ENCODE data around the gene DUOXA1.

The DUOXA1 gene

DNA sequence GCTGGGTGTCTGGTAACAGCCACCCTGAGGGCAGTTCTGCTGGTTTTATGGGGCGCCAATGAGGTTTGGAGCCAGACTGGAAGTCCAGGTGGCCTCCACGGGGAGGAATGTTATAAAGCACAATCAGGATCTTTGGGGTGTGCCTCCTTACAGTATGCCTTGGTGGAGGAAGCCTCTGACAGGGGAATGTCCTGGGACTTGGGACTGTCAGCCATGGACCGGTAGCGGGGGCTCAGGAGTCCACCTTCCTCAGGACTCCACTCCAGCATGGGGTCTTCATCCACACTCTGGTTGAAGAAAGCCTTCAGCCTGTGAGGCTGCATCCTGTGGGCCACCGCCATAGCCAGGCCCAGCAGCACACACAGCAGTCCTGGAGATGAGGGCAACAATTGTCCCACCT lies 10.7 kb downstream of the DUOXA1 start:
- H3K9ac ChIP-seq (ENCODE audit: low read length) = no peak overlapping the region
- H2BK5ac ChIP-seq (ENCODE audit: low read depth, low read length, poor library complexity, severe bottlenecking) = no peak overlapping the region
- no peak overlapping the region for H3K4me3 ChIP-seq (ENCODE audit: insufficient read depth in 1 of 2, low read depth in 1 of 2, low read length in 2 of 2)
- H3K36me3 ChIP-seq (ENCODE audit: control insufficient read depth in 1 of 2, insufficient read depth in 2 of 2, low read depth in 1 of 2, low read length in 2 of 2) = no peaks in the 10 kb centered on the region
- no peak overlapping the region for H2BK15ac ChIP-seq (ENCODE audit: low read depth, poor library complexity, severe bottlenecking)
- no peak overlapping the region for H3K27ac ChIP-seq (ENCODE audit: low read length, poor library complexity, severe bottlenecking)
- no peak overlapping the region for H3K18ac ChIP-seq (ENCODE audit: low read depth in 1 of 2, low read length in 2 of 2)
- H3K9me3 ChIP-seq (ENCODE audit: control insufficient read depth, low read length) = no peaks in the 10 kb centered on the region
- H3K23ac ChIP-seq (ENCODE audit: low read length in 2 of 2) = no peak overlapping the region
- 82% methylated on average over 5 of the region's 5 CpGs for WGBS
- no peak overlapping the region for H3K14ac ChIP-seq (ENCODE audit: low read length in 2 of 2)
- peaks cover 48 to 67% of the 10 kb centered on the region in 2 experiments for H3K27me3 ChIP-seq (ENCODE audit: control insufficient read depth in 1 of 2, insufficient read depth in 1 of 2, low read length in 2 of 2)
- no peak overlapping the region for H2AFZ ChIP-seq (ENCODE audit: low read depth, low read length)
- peaks cover 21% of the 10 kb centered on the region for H3K4me1 ChIP-seq (ENCODE audit: control insufficient read depth, insufficient read depth, low read depth, low read length)
- no peak overlapping the region for H2AK5ac ChIP-seq (ENCODE audit: low read length, severe bottlenecking)
- H4K8ac ChIP-seq (ENCODE audit: low read length) = no peak overlapping the region
- no peak overlapping the region for H3K4me2 ChIP-seq (ENCODE audit: low read length, poor library complexity, severe bottlenecking)
- no peak for DNase-seq
- H3K79me1 ChIP-seq (replicated peaks; ENCODE audit: low read length, poor library complexity, severe bottlenecking) = no peaks in the 10 kb centered on the region
- no peak overlapping the region for H3K4ac ChIP-seq (ENCODE audit: low read depth in 1 of 2, low read length in 2 of 2)
- H4K91ac ChIP-seq (ENCODE audit: low read length) = no peak overlapping the region
- H2BK12ac ChIP-seq (ENCODE audit: low read length in 2 of 2) = no peak overlapping the region
- H2BK120ac ChIP-seq (ENCODE audit: low read depth, low read length) = no peak overlapping the region

DNA sequence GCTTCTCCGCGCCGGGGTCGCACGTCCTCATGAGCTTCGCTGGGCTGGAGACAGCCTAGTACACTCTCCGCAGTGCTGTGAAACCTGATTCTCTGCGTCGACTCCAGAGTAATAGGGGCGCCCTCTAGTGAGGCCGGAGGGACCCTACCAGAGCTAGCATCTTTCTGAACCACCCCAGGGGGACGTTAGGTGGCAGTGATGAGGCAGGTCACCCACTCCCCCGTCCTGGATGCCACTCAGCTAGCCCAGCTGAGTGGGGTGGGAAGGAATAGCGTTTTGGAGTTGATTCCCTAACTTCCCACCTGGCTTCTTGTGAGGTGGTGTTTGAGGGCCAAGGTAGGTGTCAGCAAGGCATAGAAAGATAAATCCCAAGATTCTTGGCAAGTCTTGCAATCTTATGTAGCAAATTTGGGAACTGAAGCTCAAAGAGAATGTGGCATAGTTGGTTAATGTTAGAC lies 11.5 kb downstream of the DUOXA1 start:
- H2AK5ac ChIP-seq (ENCODE audit: low read length, severe bottlenecking) = no peak overlapping the region
- H3K23ac ChIP-seq (ENCODE audit: low read length in 2 of 2) = no peak overlapping the region
- H3K27ac ChIP-seq (ENCODE audit: low read length, poor library complexity, severe bottlenecking) = no peak overlapping the region
- no peak overlapping the region for H2BK12ac ChIP-seq (ENCODE audit: low read length in 2 of 2)
- H4K91ac ChIP-seq (ENCODE audit: low read length) = no peak overlapping the region
- H2BK120ac ChIP-seq (ENCODE audit: low read depth, low read length) = no peak overlapping the region
- no peaks in the 10 kb centered on the region for H3K36me3 ChIP-seq (ENCODE audit: control insufficient read depth in 1 of 2, insufficient read depth in 2 of 2, low read depth in 1 of 2, low read length in 2 of 2)
- H3K14ac ChIP-seq (ENCODE audit: low read length in 2 of 2) = no peak overlapping the region
- H2BK15ac ChIP-seq (ENCODE audit: low read depth, poor library complexity, severe bottlenecking) = no peak overlapping the region
- no peak overlapping the region for H3K4me2 ChIP-seq (ENCODE audit: low read length, poor library complexity, severe bottlenecking)
- H3K4ac ChIP-seq (ENCODE audit: low read depth in 1 of 2, low read length in 2 of 2) = no peak overlapping the region
- no peaks in the 10 kb centered on the region for H3K79me1 ChIP-seq (replicated peaks; ENCODE audit: low read length, poor library complexity, severe bottlenecking)
- peaks cover 56 to 67% of the 10 kb centered on the region in 2 experiments for H3K27me3 ChIP-seq (ENCODE audit: control insufficient read depth in 1 of 2, insufficient read depth in 1 of 2, low read length in 2 of 2)
- no peak overlapping the region for H2BK5ac ChIP-seq (ENCODE audit: low read depth, low read length, poor library complexity, severe bottlenecking)
- no peak overlapping the region for H2AFZ ChIP-seq (ENCODE audit: low read depth, low read length)
- H3K9me3 ChIP-seq (ENCODE audit: control insufficient read depth, low read length) = no peaks in the 10 kb centered on the region
- no peak overlapping the region for H4K8ac ChIP-seq (ENCODE audit: low read length)
- no peak overlapping the region for H3K18ac ChIP-seq (ENCODE audit: low read depth in 1 of 2, low read length in 2 of 2)
- peak overlapping the region in 1 of 2 experiments; percentile 52 for H3K4me3 ChIP-seq (ENCODE audit: insufficient read depth in 1 of 2, low read depth in 1 of 2, low read length in 2 of 2)
- WGBS = 1% methylated on average over 14 of the region's 14 CpGs
- peaks cover 22% of the 10 kb centered on the region for H3K4me1 ChIP-seq (ENCODE audit: control insufficient read depth, insufficient read depth, low read depth, low read length)
- DNase-seq = peak; percentile 90
- H3K9ac ChIP-seq (ENCODE audit: low read length) = peak overlapping the region; percentile 30

DNA sequence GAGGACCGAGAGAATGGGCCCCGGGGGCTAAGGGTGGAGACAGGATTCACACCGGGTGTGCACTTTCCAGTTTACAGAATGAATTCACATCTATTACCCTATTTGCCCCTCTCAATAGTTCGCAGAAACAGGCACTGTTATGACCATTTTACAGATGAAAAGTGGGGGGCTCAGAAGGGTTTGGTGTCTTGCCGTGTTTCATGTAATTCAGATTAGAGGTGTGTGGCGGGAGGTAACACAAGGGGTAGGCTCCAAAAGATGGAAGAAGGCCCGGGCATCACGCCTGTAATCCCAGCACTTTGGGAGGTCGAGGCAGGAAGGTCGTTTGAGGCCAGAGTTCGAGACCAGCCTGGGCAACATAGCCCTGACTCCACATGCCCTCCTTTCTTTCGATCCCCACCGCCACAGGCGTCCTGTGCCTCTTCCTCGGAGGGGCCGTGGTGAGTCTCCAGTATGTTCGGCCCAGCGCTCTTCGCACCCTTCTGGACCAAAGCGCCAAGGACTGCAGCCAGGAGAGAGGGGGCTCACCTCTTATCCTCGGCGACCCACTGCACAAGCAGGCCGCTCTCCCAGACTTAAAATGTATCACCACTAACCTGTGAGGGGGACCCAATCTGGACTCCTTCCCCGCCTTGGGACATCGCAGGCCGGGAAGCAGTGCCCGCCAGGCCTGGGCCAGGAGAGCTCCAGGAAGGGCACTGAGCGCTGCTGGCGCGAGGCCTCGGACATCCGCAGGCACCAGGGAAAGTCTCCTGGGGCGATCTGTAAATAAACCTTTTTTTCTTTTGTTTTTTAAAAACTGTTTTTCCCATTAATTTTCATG lies 12.2 kb downstream of the DUOXA1 start:
- Histone ChIP-seq H3K9ac (ENCODE audit: low read length) (peak overlapping the region; percentile 30), H2BK12ac (ENCODE audit: low read length in 2 of 2) (no peak overlapping the region), H2BK120ac (ENCODE audit: low read depth, low read length) (no peak overlapping the region), H3K36me3 (ENCODE audit: control insufficient read depth in 1 of 2, insufficient read depth in 2 of 2, low read depth in 1 of 2, low read length in 2 of 2) (no peaks in the 10 kb centered on the region), H3K4me3 (ENCODE audit: insufficient read depth in 1 of 2, low read depth in 1 of 2, low read length in 2 of 2) (peak overlapping the region in 1 of 2 experiments; percentile 52), H4K91ac (ENCODE audit: low read length) (no peak overlapping the region), H3K4me1 (ENCODE audit: control insufficient read depth, insufficient read depth, low read depth, low read length) (peaks cover 28% of the 10 kb centered on the region), H4K8ac (ENCODE audit: low read length) (no peak overlapping the region), H2BK5ac (ENCODE audit: low read depth, low read length, poor library complexity, severe bottlenecking) (no peak overlapping the region), H3K79me1 (replicated peaks; ENCODE audit: low read length, poor library complexity, severe bottlenecking) (no peaks in the 10 kb centered on the region), H3K27me3 (ENCODE audit: control insufficient read depth in 1 of 2, insufficient read depth in 1 of 2, low read length in 2 of 2) (peaks cover 63 to 68% of the 10 kb centered on the region in 2 experiments), H3K14ac (ENCODE audit: low read length in 2 of 2) (no peak overlapping the region), H3K9me3 (ENCODE audit: control insufficient read depth, low read length) (no peaks in the 10 kb centered on the region), H2BK15ac (ENCODE audit: low read depth, poor library complexity, severe bottlenecking) (no peak overlapping the region), H3K23ac (ENCODE audit: low read length in 2 of 2) (no peak overlapping the region), H3K18ac (ENCODE audit: low read depth in 1 of 2, low read length in 2 of 2) (no peak overlapping the region), H3K4me2 (ENCODE audit: low read length, poor library complexity, severe bottlenecking) (no peak overlapping the region), H2AK5ac (ENCODE audit: low read length, severe bottlenecking) (no peak overlapping the region), H3K4ac (ENCODE audit: low read depth in 1 of 2, low read length in 2 of 2) (no peak overlapping the region), H3K27ac (ENCODE audit: low read length, poor library complexity, severe bottlenecking) (no peak overlapping the region), H2AFZ (ENCODE audit: low read depth, low read length) (no peak overlapping the region)
- no peak for DNase-seq
- 30% methylated on average over 30 of the region's 33 CpGs for WGBS

DNA sequence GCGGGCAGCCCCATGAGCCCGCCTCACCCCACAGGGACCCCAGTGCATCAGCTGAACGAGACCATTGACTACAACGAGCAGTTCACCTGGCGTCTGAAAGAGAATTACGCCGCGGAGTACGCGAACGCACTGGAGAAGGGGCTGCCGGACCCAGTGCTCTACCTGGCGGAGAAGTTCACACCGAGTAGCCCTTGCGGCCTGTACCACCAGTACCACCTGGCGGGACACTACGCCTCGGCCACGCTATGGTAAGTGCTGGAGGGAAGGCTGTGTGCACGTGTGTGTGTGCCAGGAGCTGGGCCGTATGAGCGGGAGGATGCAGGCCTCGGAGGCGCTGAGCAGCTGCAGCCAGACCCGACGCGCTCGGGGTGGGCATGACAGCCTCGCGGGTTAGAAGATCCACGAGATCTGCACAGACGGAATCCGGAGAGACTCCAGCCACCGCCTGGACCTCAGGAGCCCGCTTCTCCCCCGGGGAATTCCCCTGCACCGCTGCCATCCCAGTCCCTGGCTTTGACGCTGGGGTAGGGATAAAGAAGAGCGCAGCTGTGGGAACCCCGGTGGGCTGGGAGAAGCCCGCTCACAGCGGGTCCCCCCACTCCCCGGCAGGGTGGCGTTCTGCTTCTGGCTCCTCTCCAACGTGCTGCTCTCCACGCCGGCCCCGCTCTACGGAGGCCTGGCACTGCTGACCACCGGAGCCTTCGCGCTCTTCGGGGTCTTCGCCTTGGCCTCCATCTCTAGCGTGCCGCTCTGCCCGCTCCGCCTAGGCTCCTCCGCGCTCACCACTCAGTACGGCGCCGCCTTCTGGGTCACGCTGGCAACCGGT lies 13.0 kb downstream of the DUOXA1 start:
- no peak overlapping the region for H3K9ac ChIP-seq (ENCODE audit: low read length)
- no peaks in the 10 kb centered on the region for H3K79me1 ChIP-seq (replicated peaks; ENCODE audit: low read length, poor library complexity, severe bottlenecking)
- no peak overlapping the region for H2BK15ac ChIP-seq (ENCODE audit: low read depth, poor library complexity, severe bottlenecking)
- H2BK12ac ChIP-seq (ENCODE audit: low read length in 2 of 2) = no peak overlapping the region
- no peak overlapping the region for H4K91ac ChIP-seq (ENCODE audit: low read length)
- H3K4ac ChIP-seq (ENCODE audit: low read depth in 1 of 2, low read length in 2 of 2) = no peak overlapping the region
- H3K27me3 ChIP-seq (ENCODE audit: control insufficient read depth in 1 of 2, insufficient read depth in 1 of 2, low read length in 2 of 2) = peaks cover 71 to 76% of the 10 kb centered on the region in 2 experiments
- H3K27ac ChIP-seq (ENCODE audit: low read length, poor library complexity, severe bottlenecking) = no peak overlapping the region
- H2BK5ac ChIP-seq (ENCODE audit: low read depth, low read length, poor library complexity, severe bottlenecking) = no peak overlapping the region
- WGBS = 10% methylated on average over 62 of the region's 65 CpGs
- peak; percentile 18 for DNase-seq
- no peak overlapping the region for H3K23ac ChIP-seq (ENCODE audit: low read length in 2 of 2)
- no peaks in the 10 kb centered on the region for H3K9me3 ChIP-seq (ENCODE audit: control insufficient read depth, low read length)
- no peak overlapping the region for H2AK5ac ChIP-seq (ENCODE audit: low read length, severe bottlenecking)
- H3K4me2 ChIP-seq (ENCODE audit: low read length, poor library complexity, severe bottlenecking) = no peak overlapping the region
- no peak overlapping the region for H3K4me3 ChIP-seq (ENCODE audit: insufficient read depth in 1 of 2, low read depth in 1 of 2, low read length in 2 of 2)
- no peak overlapping the region for H3K18ac ChIP-seq (ENCODE audit: low read depth in 1 of 2, low read length in 2 of 2)
- no peak overlapping the region for H2BK120ac ChIP-seq (ENCODE audit: low read depth, low read length)
- peaks cover 28% of the 10 kb centered on the region for H3K4me1 ChIP-seq (ENCODE audit: control insufficient read depth, insufficient read depth, low read depth, low read length)
- no peak overlapping the region for H2AFZ ChIP-seq (ENCODE audit: low read depth, low read length)
- no peak overlapping the region for H3K14ac ChIP-seq (ENCODE audit: low read length in 2 of 2)
- no peak overlapping the region for H4K8ac ChIP-seq (ENCODE audit: low read length)
- H3K36me3 ChIP-seq (ENCODE audit: control insufficient read depth in 1 of 2, insufficient read depth in 2 of 2, low read depth in 1 of 2, low read length in 2 of 2) = no peaks in the 10 kb centered on the region

Data from mesenchymal stem cell (in vitro differentiated cells and primary cell).